Right atrium auricular region (tissue), 2 donors: ENCODE results near the gene SPRTN. TPM values are rescaled to one million over a fixed set of nuclear protein-coding genes. Genes with fewer than 3 reads are reported as not detected.

Experiments used
- DNase-seq: peaks from one replicate; pipeline ENCODE4 v3.0.0-alpha.2; 2019; ENCODE audit warnings: low spot score
- H3K27ac ChIP-seq, 2 donors: fragments of 200-600 bp; sonication (generic); 1 replicate in 1 of 2; 2 replicates in 1 of 2; pipeline ENCODE4 v1.5.1; 2016 to 2019
- H3K27me3 ChIP-seq, 2 donors: fragments of 200-600 bp; sonication (generic); one replicate each; pipeline versions ENCODE4 v1.5.1 to v1.6.0; 2017 to 2019
- H3K36me3 ChIP-seq: fragments of 200-600 bp; sonication (generic); one replicate; pipeline ENCODE4 v1.5.1; 2016
- H3K4me1 ChIP-seq, 2 donors: fragments of 200-600 bp; sonication (generic); one replicate each; pipeline versions ENCODE4 v1.5.1 to v1.6.0; 2017 to 2019
- H3K4me3 ChIP-seq, 2 donors: fragments of 200-600 bp; sonication (generic); 1 replicate in 1 of 2; 2 replicates in 1 of 2; pipeline ENCODE4 v1.5.1; 2017 to 2019; ENCODE audit warnings: mild to moderate bottlenecking in 1 of 2, moderate library complexity in 1 of 2
- H3K9me3 ChIP-seq, 2 donors: fragments of 200-600 bp; sonication (generic); one replicate each; pipeline ENCODE4 v1.5.1; 2019
- total RNA-seq, 2 donors: library from RNA; depleted of rRNA; stranded (reverse); fragments of >200 nt; gene quantifications; one replicate each; pipeline ENCODE4 v1.1.0, GENCODE V29; 2016
- TF ChIP-seq, protein P1 (sequence below), 2 donors: fragments of 200-600 bp; sonication (generic); IDR thresholded peaks; one replicate each; pipeline ENCODE4 v1.5.1; 2019; ENCODE audit warnings: antibody characterized with exemption in 2 of 2

Gene SPRTN
- total RNA-seq, 2 donors from 2014 or later = 8.9 to 9.1 TPM

- Histone ChIP-seq H3K27ac (no peak overlapping the region), H3K9me3 (no peaks in the 10 kb centered on the region), H3K4me1 (peaks cover 0 to 29% of the 10 kb centered on the region in 2 donors), H3K27me3 (no peaks in the 10 kb centered on the region), H3K36me3 (peaks cover 8% of the 10 kb centered on the region), H3K4me3 (no peak overlapping the region)
- no peak for DNase-seq
- TF ChIP-seq, protein P1, sequence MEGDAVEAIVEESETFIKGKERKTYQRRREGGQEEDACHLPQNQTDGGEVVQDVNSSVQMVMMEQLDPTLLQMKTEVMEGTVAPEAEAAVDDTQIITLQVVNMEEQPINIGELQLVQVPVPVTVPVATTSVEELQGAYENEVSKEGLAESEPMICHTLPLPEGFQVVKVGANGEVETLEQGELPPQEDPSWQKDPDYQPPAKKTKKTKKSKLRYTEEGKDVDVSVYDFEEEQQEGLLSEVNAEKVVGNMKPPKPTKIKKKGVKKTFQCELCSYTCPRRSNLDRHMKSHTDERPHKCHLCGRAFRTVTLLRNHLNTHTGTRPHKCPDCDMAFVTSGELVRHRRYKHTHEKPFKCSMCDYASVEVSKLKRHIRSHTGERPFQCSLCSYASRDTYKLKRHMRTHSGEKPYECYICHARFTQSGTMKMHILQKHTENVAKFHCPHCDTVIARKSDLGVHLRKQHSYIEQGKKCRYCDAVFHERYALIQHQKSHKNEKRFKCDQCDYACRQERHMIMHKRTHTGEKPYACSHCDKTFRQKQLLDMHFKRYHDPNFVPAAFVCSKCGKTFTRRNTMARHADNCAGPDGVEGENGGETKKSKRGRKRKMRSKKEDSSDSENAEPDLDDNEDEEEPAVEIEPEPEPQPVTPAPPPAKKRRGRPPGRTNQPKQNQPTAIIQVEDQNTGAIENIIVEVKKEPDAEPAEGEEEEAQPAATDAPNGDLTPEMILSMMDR (IDR thresholded peaks at IDR 0.05) = no peak
These were observed 36.3 kb downstream of the SPRTN start for GRCh38 chr1:231374394-231374793.

- H3K4me3 ChIP-seq = no peak overlapping the region
- no peaks in the 10 kb centered on the region for H3K9me3 ChIP-seq
- no peak for DNase-seq
- no peaks in the 10 kb centered on the region for H3K27me3 ChIP-seq
- TF ChIP-seq, protein P1 (IDR thresholded peaks at IDR 0.05) = no peak
- H3K36me3 ChIP-seq = no peaks in the 10 kb centered on the region
- H3K27ac ChIP-seq = no peak overlapping the region
- H3K4me1 ChIP-seq = peaks cover 0 to 31% of the 10 kb centered on the region in 2 donors
These were observed 38.0 kb downstream of the SPRTN start for GRCh38 chr1:231376101-231376500.

DNA sequence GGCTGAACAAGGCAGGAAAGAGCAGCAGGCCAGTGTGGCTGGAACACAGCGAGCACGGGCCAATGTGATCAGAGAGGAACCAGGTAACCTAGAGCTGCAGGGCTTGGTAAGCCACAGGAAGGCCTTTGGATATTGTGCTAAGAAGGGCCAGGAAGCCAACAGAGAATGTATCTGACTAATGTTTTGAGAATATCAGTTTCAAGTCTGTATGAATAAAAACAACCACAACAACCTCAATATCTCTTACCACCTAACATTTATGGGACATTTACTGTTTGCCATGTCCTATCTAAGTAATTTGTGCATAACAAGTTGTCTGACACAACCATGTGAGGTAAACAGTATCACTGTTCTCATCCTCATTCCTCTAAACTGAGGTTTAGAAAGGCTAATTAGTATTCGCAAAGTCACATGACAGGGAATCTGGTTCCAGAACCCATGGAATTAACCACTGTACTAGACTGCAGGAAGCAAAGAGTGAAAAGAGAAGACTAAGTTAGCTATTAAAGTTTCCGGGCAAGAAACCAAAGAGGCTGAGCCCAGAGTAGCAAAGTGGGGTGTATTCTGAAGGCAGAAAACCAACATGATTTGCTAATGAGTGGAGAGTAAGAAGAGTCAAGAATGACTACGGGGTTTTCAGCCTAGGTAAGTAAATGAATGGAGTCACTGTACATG is 38.9 kb downstream of the SPRTN start:
- Histone ChIP-seq H3K4me3 (no peak overlapping the region), H3K36me3 (no peaks in the 10 kb centered on the region), H3K4me1 (peaks cover 0 to 39% of the 10 kb centered on the region in 2 donors), H3K9me3 (no peaks in the 10 kb centered on the region), H3K27me3 (no peaks in the 10 kb centered on the region), H3K27ac (peak overlapping the region in 1 of 2 donors; percentile 15)
- TF ChIP-seq, protein P1 (IDR thresholded peaks at IDR 0.05) = no peak
- no peak for DNase-seq

DNA sequence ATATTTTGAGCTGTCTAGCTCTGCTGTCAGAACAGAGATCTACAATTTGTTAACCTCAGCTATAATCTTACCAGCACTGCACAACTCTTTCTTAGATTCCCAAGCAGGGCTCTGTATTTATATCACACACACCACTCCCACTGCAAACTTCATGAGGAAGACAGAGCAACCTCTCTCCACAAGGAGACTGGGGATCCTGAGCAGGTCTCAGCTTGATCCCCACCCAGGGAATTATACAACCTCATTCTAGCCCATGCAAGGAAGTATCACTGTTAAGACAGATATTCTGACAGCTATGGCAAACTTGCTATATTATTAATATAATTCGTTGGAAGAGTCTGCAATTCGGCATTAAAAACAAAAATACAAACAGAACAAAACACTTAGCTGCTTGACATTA is 43.6 kb downstream of the SPRTN start:
- Histone ChIP-seq H3K27me3 (no peaks in the 10 kb centered on the region), H3K9me3 (no peaks in the 10 kb centered on the region), H3K4me1 (peaks cover 0 to 66% of the 10 kb centered on the region in 2 donors), H3K27ac (no peak overlapping the region), H3K36me3 (no peaks in the 10 kb centered on the region), H3K4me3 (no peak overlapping the region)
- no peak for DNase-seq
- TF ChIP-seq, protein P1 (IDR thresholded peaks at IDR 0.05) = no peak

GRCh38 chr1:231382426-231382825 is 44.3 kb downstream of the SPRTN start:
- no peaks in the 10 kb centered on the region for H3K36me3 ChIP-seq
- H3K9me3 ChIP-seq = no peaks in the 10 kb centered on the region
- no peak overlapping the region for H3K27ac ChIP-seq
- H3K4me3 ChIP-seq = no peak overlapping the region
- H3K4me1 ChIP-seq = peaks cover 0 to 59% of the 10 kb centered on the region in 2 donors
- TF ChIP-seq, protein P1 (IDR thresholded peaks at IDR 0.05) = no peak
- H3K27me3 ChIP-seq = no peaks in the 10 kb centered on the region
- DNase-seq = no peak
